GM23248 (cell line): Measurements from ENCODE around the gene PCSK5. TPM values are rescaled to one million over a fixed set of nuclear protein-coding genes. Genes with fewer than 3 reads are reported as not detected.
A peak's percentile ranks its signal among the peaks of the same experiment; 100 is the strongest.

ENCODE experiments used
- DNase-seq: peaks from one replicate; pipeline ENCODE4 v3.0.0-alpha.2; 2015
- H2AFZ ChIP-seq: fragments of 200-600 bp; sonication (generic); 2 replicates; pipeline ENCODE4 v1.6.1; 2016; ENCODE audit warnings: antibody characterized with exemption
- H3F3A ChIP-seq: fragments of 200-600 bp; sonication (generic); 2 replicates; pipeline ENCODE4 v1.6.1; 2016; ENCODE audit warnings: mild to moderate bottlenecking, antibody characterized with exemption, mixed run types; ENCODE audit not compliant: insufficient read depth
- H3K27ac ChIP-seq: fragments of 200-600 bp; sonication (generic); 2 replicates; pipeline ENCODE4 v1.5.1; 2016; ENCODE audit warnings: mild to moderate bottlenecking
- H3K27me3 ChIP-seq: fragments of 200-600 bp; sonication (generic); replicated peaks from 2 replicates; pipeline ENCODE4 v1.6.1; 2016; ENCODE audit warnings: mild to moderate bottlenecking; ENCODE audit not compliant: insufficient read depth
- H3K36me3 ChIP-seq: fragments of 200-600 bp; sonication (generic); 2 replicates; pipeline ENCODE4 v1.6.1; 2016; ENCODE audit warnings: low read depth, mild to moderate bottlenecking
- H3K4me1 ChIP-seq: fragments of 200-600 bp; sonication (generic); 2 replicates; pipeline ENCODE4 v1.6.1; 2016; ENCODE audit warnings: mild to moderate bottlenecking; ENCODE audit not compliant: insufficient read depth
- H3K4me2 ChIP-seq: fragments of 200-600 bp; sonication (generic); one replicate; pipeline ENCODE4 v1.6.1; 2016; ENCODE audit warnings: mild to moderate bottlenecking; ENCODE audit not compliant: unreplicated experiment
- H3K4me3 ChIP-seq: fragments of 200-600 bp; sonication (generic); 2 replicates; pipeline ENCODE4 v1.5.1; 2016; ENCODE audit warnings: mild to moderate bottlenecking
- H3K79me2 ChIP-seq: fragments of 200-600 bp; sonication (generic); 2 replicates; pipeline ENCODE4 v1.6.1; 2016; ENCODE audit warnings: mild to moderate bottlenecking; ENCODE audit not compliant: insufficient read depth
- H3K9ac ChIP-seq: fragments of 200-600 bp; sonication (generic); 2 replicates; pipeline ENCODE4 v1.6.1; 2016; ENCODE audit warnings: mild to moderate bottlenecking
- H3K9me2 ChIP-seq: fragments of 200-600 bp; sonication (generic); 2 replicates; pipeline ENCODE4 v1.6.1; 2016; ENCODE audit warnings: mixed run types, mild to moderate bottlenecking, moderate library complexity; ENCODE audit not compliant: insufficient read depth
- H3K9me3 ChIP-seq: fragments of 200-600 bp; sonication (generic); one replicate; pipeline ENCODE4 v1.6.1; 2017; ENCODE audit warnings: low read depth
- H4K20me1 ChIP-seq: fragments of 200-600 bp; sonication (generic); 2 replicates; pipeline ENCODE4 v1.6.0; 2016; ENCODE audit not compliant: insufficient read depth
- EZH2 ChIP-seq: fragments of 200-600 bp; sonication (generic); IDR thresholded peaks from 2 replicates; pipeline ENCODE4 v1.6.1; 2018; ENCODE audit warnings: antibody characterized with exemption, mild to moderate bottlenecking; ENCODE audit not compliant: insufficient read depth, poor library complexity, severe bottlenecking
- EZH2phosphoT487 ChIP-seq: fragments of 200-600 bp; sonication (generic); IDR thresholded peaks from 2 replicates; pipeline ENCODE4 v1.6.1; 2018; ENCODE audit warnings: antibody characterized with exemption, moderate library complexity, mild to moderate bottlenecking, low read depth; ENCODE audit not compliant: insufficient read depth
- WGBS, 2 experiments: methylation state at CpG; one replicate each; pipeline ENCODE4 v1.1.6; 2015 to 2017; ENCODE audit warnings: low lambda C conversion rate in 2 of 2, low coverage in 1 of 2; ENCODE audit errors: missing lambda C conversion rate in 2 of 2; 5-methylcytosine and 5-hydroxymethylcytosine counted together
- in situ Hi-C: fragments of 300-500 bp; cut with MboI; formaldehyde crosslinking; loops from 2 replicates; pipeline ENCODE4 v1.15.0; 2020
- polyA plus RNA-seq: library from polyadenylated mRNA; unstranded; fragments of >200 nt; fragmentation: Nextera tagmentation; extraction: Ambion mirVana; gene quantifications from 2 replicates; pipeline ENCODE4 v1.2.1, GENCODE V29; 2016
- total RNA-seq: library from RNA; depleted of rRNA; stranded (reverse); fragments of >200 nt; shearing (Covaris generic); gene quantifications from 2 replicates; pipeline ENCODE4 v1.2.3, GENCODE V29; 2014

The PCSK5 gene
- total and polyA plus RNA-seq, 2 experiments from 2014 or later, result 2.3 to 3.9 TPM

GRCh38 chr9:76038431-76038830 lies 148.0 kb downstream of the PCSK5 start:
- no peak for DNase-seq
- in situ Hi-C loops, result no loop called here
- Histone ChIP-seq H3K36me3 (no peaks in the 10 kb centered on the region), H2AFZ (no peak overlapping the region), H3K9ac (no peak overlapping the region), H3K4me1 (no peaks in the 10 kb centered on the region), H3K9me2 (no peaks in the 10 kb centered on the region), H3K4me3 (no peak overlapping the region), H3K4me2 (no peak overlapping the region), H3K79me2 (no peaks in the 10 kb centered on the region), H4K20me1 (no peaks in the 10 kb centered on the region), H3K27ac (no peak overlapping the region), H3F3A (no peaks in the 10 kb centered on the region), H3K27me3 (no peaks in the 10 kb centered on the region), H3K9me3 (no peaks in the 10 kb centered on the region)
- WGBS, 2 experiments, result 73 to 80% methylated on average over 2 of the region's 2 CpGs
- TF ChIP-seq EZH2phosphoT487 (no peak), EZH2 (no peak)

- Histone ChIP-seq H3K27me3 (no peaks in the 10 kb centered on the region), H3K27ac (no peak overlapping the region), H2AFZ (no peak overlapping the region), H3F3A (no peaks in the 10 kb centered on the region), H3K9ac (no peak overlapping the region), H3K79me2 (no peaks in the 10 kb centered on the region), H3K4me1 (peaks cover 11% of the 10 kb centered on the region; the same call in 1 of the 2 replicates), H4K20me1 (no peaks in the 10 kb centered on the region), H3K9me2 (no peaks in the 10 kb centered on the region), H3K36me3 (no peaks in the 10 kb centered on the region), H3K9me3 (no peaks in the 10 kb centered on the region), H3K4me3 (no peak overlapping the region), H3K4me2 (no peak overlapping the region)
- 70 to 71% methylated on average over 3 of the region's 3 CpGs for WGBS, 2 experiments
- peak; percentile 32 for DNase-seq
- in situ Hi-C loops, result no loop called here
- TF ChIP-seq EZH2 (no peak), EZH2phosphoT487 (no peak)
These were observed 153.9 kb downstream of the PCSK5 start for GRCh38 chr9:76044266-76044819.

- Histone ChIP-seq H3K9ac (no peak overlapping the region), H3K27me3 (no peaks in the 10 kb centered on the region), H3K36me3 (no peaks in the 10 kb centered on the region), H4K20me1 (no peaks in the 10 kb centered on the region), H3K9me3 (no peaks in the 10 kb centered on the region), H3K9me2 (no peaks in the 10 kb centered on the region), H3K4me2 (no peak overlapping the region), H2AFZ (no peak overlapping the region), H3K79me2 (no peaks in the 10 kb centered on the region), H3K27ac (no peak overlapping the region), H3F3A (no peaks in the 10 kb centered on the region), H3K4me1 (peaks cover 11% of the 10 kb centered on the region; the same call in 1 of the 2 replicates), H3K4me3 (no peak overlapping the region)
- TF ChIP-seq EZH2, result no peak
- TF ChIP-seq EZH2phosphoT487, result no peak
- in situ Hi-C loops, result no loop called here
- DNase-seq, result peak; percentile 3
- WGBS, 2 experiments, result 44 to 45% methylated on average over 2 of the region's 2 CpGs
These were observed 154.7 kb downstream of the PCSK5 start for GRCh38 chr9:76045221-76045620.

GRCh38 chr9:76049341-76049740 lies 158.9 kb downstream of the PCSK5 start:
- Histone ChIP-seq H3K36me3 (no peaks in the 10 kb centered on the region), H3K9me2 (no peaks in the 10 kb centered on the region), H3K4me2 (no peak overlapping the region), H3K4me1 (peaks cover 6% of the 10 kb centered on the region; the same call in 1 of the 2 replicates), H3F3A (no peaks in the 10 kb centered on the region), H3K79me2 (no peaks in the 10 kb centered on the region), H3K27me3 (no peaks in the 10 kb centered on the region), H3K9ac (no peak overlapping the region), H3K27ac (no peak overlapping the region), H3K4me3 (no peak overlapping the region), H2AFZ (no peak overlapping the region), H3K9me3 (no peaks in the 10 kb centered on the region), H4K20me1 (no peaks in the 10 kb centered on the region)
- TF ChIP-seq EZH2phosphoT487 (no peak), EZH2 (no peak)
- WGBS, 2 experiments, result 91 to 100% methylated on average over 2 of the region's 2 CpGs
- DNase-seq, result no peak
- in situ Hi-C loops, result no loop called here

GRCh38 chr9:76067696-76068095 lies 177.2 kb downstream of the PCSK5 start:
- H3K4me3 ChIP-seq, result no peak overlapping the region
- no peaks in the 10 kb centered on the region for H3K79me2 ChIP-seq
- no peaks in the 10 kb centered on the region for H3K9me3 ChIP-seq
- no peaks in the 10 kb centered on the region for H4K20me1 ChIP-seq
- no peak overlapping the region for H3K27ac ChIP-seq
- H3K9me2 ChIP-seq, result no peaks in the 10 kb centered on the region
- no peak for DNase-seq
- H3F3A ChIP-seq, result no peaks in the 10 kb centered on the region
- in situ Hi-C loops, result no loop called here
- H3K4me1 ChIP-seq, result no peaks in the 10 kb centered on the region
- 88 to 93% methylated on average over 11 of the region's 11 CpGs for WGBS, 2 experiments
- H3K9ac ChIP-seq, result no peak overlapping the region
- no peaks in the 10 kb centered on the region for H3K27me3 ChIP-seq
- no peak overlapping the region for H3K4me2 ChIP-seq
- no peaks in the 10 kb centered on the region for H3K36me3 ChIP-seq
- no peak overlapping the region for H2AFZ ChIP-seq
- TF ChIP-seq EZH2 (no peak), EZH2phosphoT487 (no peak)
